ENCODE results near the gene SPINK5. TPM values are rescaled to one million over a fixed set of nuclear protein-coding genes. Genes with fewer than 3 reads are reported as not detected.

SPINK5 gene
- total RNA-seq, 1 donor from 2014 or later, result 19.7 TPM

DNA sequence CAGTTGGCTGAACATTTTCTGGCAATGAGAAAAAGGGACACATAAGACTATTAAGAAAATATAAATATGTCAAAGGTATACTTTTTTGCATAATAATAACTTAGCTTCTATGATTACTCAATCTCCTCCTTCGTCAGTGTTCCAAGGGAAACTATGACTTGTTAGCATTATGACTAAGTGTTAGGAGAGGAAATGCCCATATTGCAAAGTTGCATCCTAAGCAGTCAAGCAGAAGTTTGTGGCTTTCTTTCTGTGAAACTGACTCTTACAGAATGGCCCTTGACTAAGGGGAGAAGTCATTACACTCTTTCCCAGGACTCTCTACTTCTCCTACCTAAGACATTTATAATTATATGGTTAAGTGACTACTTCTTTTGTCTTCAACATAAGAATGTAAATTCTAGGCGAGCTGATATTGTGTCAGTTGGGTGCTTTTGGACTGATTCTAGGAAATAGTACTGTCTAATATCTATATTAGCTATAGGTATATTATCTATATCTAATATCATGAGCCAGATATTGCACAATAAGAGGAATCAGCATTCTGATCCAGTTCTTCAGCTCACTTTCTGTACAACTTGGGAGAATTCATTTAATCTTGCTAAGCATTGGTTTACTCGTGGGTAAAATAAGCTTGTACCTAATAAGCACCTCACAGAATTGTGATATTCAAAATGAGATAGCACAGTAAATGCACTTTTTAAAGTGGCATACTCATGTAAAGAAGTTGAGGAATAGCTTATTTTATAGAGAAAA lies 122.6 kb downstream of the SPINK5 start:
- TF ChIP-seq, protein P1, sequence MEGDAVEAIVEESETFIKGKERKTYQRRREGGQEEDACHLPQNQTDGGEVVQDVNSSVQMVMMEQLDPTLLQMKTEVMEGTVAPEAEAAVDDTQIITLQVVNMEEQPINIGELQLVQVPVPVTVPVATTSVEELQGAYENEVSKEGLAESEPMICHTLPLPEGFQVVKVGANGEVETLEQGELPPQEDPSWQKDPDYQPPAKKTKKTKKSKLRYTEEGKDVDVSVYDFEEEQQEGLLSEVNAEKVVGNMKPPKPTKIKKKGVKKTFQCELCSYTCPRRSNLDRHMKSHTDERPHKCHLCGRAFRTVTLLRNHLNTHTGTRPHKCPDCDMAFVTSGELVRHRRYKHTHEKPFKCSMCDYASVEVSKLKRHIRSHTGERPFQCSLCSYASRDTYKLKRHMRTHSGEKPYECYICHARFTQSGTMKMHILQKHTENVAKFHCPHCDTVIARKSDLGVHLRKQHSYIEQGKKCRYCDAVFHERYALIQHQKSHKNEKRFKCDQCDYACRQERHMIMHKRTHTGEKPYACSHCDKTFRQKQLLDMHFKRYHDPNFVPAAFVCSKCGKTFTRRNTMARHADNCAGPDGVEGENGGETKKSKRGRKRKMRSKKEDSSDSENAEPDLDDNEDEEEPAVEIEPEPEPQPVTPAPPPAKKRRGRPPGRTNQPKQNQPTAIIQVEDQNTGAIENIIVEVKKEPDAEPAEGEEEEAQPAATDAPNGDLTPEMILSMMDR (IDR thresholded peaks at IDR 0.05; ENCODE audit: unreplicated experiment), result no peak
- no peaks in the 10 kb centered on the region for H3K36me3 Mint-ChIP-seq (ENCODE audit: insufficient read depth)

More for the DNA sequence above, 122.6 kb downstream of the SPINK5 start:
- no peak for DNase-seq (ENCODE audit: low spot score, unreplicated experiment)
- Mint-ChIP-seq H3K9me3 (ENCODE audit: low read depth) (no peaks in the 10 kb centered on the region), H3K27me3 (no peaks in the 10 kb centered on the region), H3K27ac (no peak overlapping the region), H3K4me1 (ENCODE audit: low read depth) (no peaks in the 10 kb centered on the region), H3K4me3 (ENCODE audit: low read depth) (no peak overlapping the region)

Other genes with a start within 250 kb of the SPINK5 start
- gene SPINK1, start 232.3 kb upstream of the SPINK5 start, total RNA-seq, result 3,409 and 3,546 TPM in 2 replicates
- gene SCGB3A2, start 185.3 kb upstream of the SPINK5 start, total RNA-seq, result not detected in 2 replicates
- not detected in 2 replicates for gene C5orf46, start 157.4 kb upstream of the SPINK5 start, total RNA-seq
- gene SPINK14, start 104.6 kb downstream of the SPINK5 start, total RNA-seq, result not detected in 2 replicates
- not detected in 2 replicates for gene SPINK6, start 139.1 kb downstream of the SPINK5 start, total RNA-seq
- gene MARCOL, start 174.5 kb downstream of the SPINK5 start, total RNA-seq, result not detected in 2 replicates
- gene SPINK13, start 204.8 kb downstream of the SPINK5 start, total RNA-seq, result not detected in 2 replicates
- not detected in 2 replicates for gene SPINK7, start 248.4 kb downstream of the SPINK5 start, total RNA-seq

All from progenitor cell of endocrine pancreas (in vitro differentiated cells).